HEK293T (cell line): ENCODE data around the gene FGGY.

ENCODE experiments used
- CTCF ChIA-PET: fragments of 350-600 bp; formaldehyde crosslinking; extraction: SDS; loops from one replicate; lab custom pipeline; 2021; ENCODE audit warnings: antibody characterized with exemption, inconsistent platforms; lab: Yijun Ruan, JAX
- POLR2A ChIA-PET: fragments of 350-600 bp; formaldehyde crosslinking; extraction: SDS; loops from one replicate; lab custom pipeline; 2020; ENCODE audit warnings: antibody characterized with exemption, inconsistent platforms; lab: Yijun Ruan, JAX
- DNase-seq: peaks from one replicate; pipeline ENCODE4 v3.0.0; 2012; ENCODE audit warnings: mixed read lengths; ENCODE audit errors: extremely low spot score
- ARNT ChIP-seq: fragments of 450-650 bp; IDR thresholded peaks from 2 replicates; pipeline ENCODE4 v1.6.1; 2017; ENCODE audit warnings: mild to moderate bottlenecking
- BHLHE40 ChIP-seq: fragments of 450-650 bp; IDR thresholded peaks from 2 replicates; pipeline ENCODE4 v1.6.1; 2016; ENCODE audit warnings: mild to moderate bottlenecking, moderate library complexity, borderline replicate concordance
- CTBP1 ChIP-seq: fragments of 450-650 bp; IDR thresholded peaks from 2 replicates; pipeline ENCODE4 v1.6.1; 2016; ENCODE audit warnings: borderline replicate concordance
- ELF4 ChIP-seq: fragments of 450-650 bp; IDR thresholded peaks from 2 replicates; pipeline ENCODE4 v1.6.1; 2017; ENCODE audit warnings: antibody characterized with exemption
- FOXA1 ChIP-seq: fragments of 450-650 bp; IDR thresholded peaks from 2 replicates; pipeline ENCODE4 v1.6.1; 2016; ENCODE audit warnings: mild to moderate bottlenecking
- FOXK2 ChIP-seq: fragments of 450-650 bp; IDR thresholded peaks from 2 replicates; pipeline ENCODE4 v1.6.1; 2016; ENCODE audit warnings: mild to moderate bottlenecking
- FOXM1 ChIP-seq: fragments of 450-650 bp; IDR thresholded peaks from 2 replicates; pipeline ENCODE4 v1.6.1; 2017; ENCODE audit warnings: mild to moderate bottlenecking, borderline replicate concordance
- HDGF ChIP-seq: fragments of 450-650 bp; IDR thresholded peaks from 2 replicates; pipeline ENCODE4 v1.6.1; 2017; ENCODE audit warnings: antibody characterized with exemption, borderline replicate concordance
- L3MBTL2 ChIP-seq: fragments of 450-650 bp; conservative IDR thresholded peaks from 2 replicates; pipeline ENCODE4 v1.6.1; 2016; ENCODE audit warnings: mild to moderate bottlenecking
- LEF1 ChIP-seq: fragments of 450-650 bp; IDR thresholded peaks from 2 replicates; pipeline ENCODE4 v1.6.1; 2017; ENCODE audit warnings: mild to moderate bottlenecking, borderline replicate concordance
- NFRKB ChIP-seq: fragments of 450-650 bp; IDR thresholded peaks from 2 replicates; pipeline ENCODE4 v1.6.1; 2016; ENCODE audit warnings: mild to moderate bottlenecking, moderate library complexity
- SP1 ChIP-seq: fragments of 450-650 bp; IDR thresholded peaks from 2 replicates; pipeline ENCODE4 v1.6.1; 2017
- SUZ12 ChIP-seq: fragments of 450-650 bp; IDR thresholded peaks from 2 replicates; pipeline ENCODE4 v1.6.1; 2016; ENCODE audit warnings: mild to moderate bottlenecking
- TARDBP ChIP-seq: fragments of 450-650 bp; IDR thresholded peaks from 2 replicates; pipeline ENCODE4 v1.6.1; 2016
- ZNF384 ChIP-seq: fragments of 450-650 bp; IDR thresholded peaks from 2 replicates; pipeline ENCODE4 v1.6.1; 2016
- TF ChIP-seq, protein P1 (sequence below): fragments of 450-650 bp; IDR thresholded peaks from 2 replicates; pipeline ENCODE4 v1.6.1; 2016

The FGGY gene

DNA sequence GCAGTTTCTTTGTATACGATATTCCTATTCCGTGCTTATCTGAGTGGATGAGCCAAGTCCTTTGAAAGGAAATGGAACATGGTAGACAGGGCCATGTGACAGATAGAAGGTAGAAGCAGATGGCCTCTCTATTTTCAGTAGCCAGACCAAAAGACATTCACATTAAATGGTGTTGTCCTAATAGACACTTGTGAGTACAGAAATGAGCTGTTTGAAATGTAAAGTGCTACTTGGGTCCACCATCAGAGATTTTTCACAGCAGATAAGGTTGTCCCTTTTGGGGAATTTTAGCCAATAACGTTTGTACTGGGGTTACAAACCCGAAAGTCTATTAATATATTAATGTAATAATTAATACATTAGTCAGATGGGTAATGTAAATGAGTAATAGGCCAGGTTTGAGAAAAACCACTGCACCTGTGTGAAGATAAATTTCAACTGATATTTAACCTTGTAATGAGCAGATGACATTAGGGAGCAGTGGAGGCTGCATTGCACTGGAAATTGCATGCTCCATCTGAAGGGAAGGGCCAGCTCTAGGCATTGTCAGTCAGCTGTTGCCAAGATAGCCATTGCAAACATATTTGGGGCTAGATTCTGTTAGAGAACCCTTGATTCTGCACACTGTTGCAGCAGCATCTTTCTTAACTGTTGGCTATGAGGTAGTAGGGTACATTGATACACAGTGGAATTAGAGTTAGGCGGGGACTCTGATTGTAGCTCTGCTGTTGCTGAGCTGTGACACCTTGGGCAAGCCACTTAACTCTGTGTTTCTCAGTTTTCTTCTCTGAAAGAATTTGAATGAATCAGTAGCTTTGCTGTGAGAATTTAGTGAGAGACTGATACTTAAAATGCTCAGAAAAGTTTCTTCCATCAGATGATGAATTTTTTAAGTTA lies 43.8 kb downstream of the FGGY start:
- no peak for DNase-seq
- ChIA-PET CTCF (no interaction called here), POLR2A (no interaction called here)
- TF ChIP-seq LEF1 (no peak), HDGF (no peak), SUZ12 (no peak), ELF4 (no peak)

DNA sequence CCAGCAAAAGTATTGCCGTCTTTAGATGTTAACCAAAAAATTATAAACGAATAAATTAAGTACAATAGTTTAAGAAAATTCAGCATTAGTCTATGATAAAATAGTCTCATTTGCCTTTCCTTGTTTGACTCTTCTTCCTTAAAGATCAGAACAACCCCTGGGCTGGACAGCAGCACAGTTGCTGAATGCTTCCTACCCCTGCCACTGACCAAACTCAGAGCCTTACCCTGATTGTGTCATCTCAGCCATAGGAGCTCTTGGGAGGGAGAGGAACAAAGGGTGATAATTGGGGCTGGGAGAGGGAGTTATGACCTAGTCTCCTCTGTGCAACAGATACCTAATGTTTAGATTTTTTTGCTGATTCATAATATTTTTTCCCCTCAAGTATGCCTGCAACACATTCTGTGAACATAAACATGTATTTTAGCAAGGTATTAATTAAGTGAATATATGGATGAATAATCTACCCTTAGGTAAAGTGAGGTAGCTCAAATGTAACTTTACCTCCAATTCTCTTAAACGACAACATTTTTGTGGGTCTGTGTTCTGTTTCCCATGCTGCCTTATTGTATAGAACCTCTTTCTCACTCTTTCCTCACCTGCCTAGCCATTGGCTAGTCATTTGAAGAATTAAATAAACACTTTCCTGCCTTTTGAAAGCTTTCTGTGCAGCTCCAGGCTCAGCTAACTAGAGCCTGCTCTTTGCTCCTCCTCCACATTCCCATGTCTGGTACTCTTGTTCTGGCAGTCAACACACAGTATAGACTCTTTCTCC lies 46.1 kb downstream of the FGGY start:
- CTCF ChIA-PET, result no interaction called here
- POLR2A ChIA-PET, result interaction anchor here (1.0 kb wide), 1 partner anchor 47 kb away, joined by 3 read pairs; no protein-coding TSS in a partner anchor
- DNase-seq, result no peak
- TF ChIP-seq NFRKB (no peak), FOXM1 (no peak)

DNA sequence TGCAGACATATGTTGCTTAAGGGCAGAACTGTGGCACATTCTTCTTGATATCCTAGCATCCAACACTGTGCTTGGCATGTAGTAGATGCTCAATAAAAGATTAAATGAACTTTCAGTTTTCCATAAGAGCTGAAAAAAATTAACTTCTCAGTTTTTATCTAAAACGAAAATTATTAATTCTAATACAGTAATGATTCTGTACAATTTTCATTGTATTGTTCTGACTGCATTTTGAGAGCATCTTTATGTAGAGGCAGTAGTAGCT lies 46.6 kb downstream of the FGGY start:
- ChIA-PET CTCF (no interaction called here), POLR2A (interaction anchor here (1.0 kb wide), 1 partner anchor 47 kb away, joined by 3 read pairs; no protein-coding TSS in a partner anchor)
- no peak for TF ChIP-seq ELF4
- TF ChIP-seq FOXK2, result no peak
- TF ChIP-seq L3MBTL2, result no peak
- TF ChIP-seq TARDBP, result no peak
- no peak for TF ChIP-seq HDGF
- no peak for TF ChIP-seq BHLHE40
- no peak for TF ChIP-seq FOXM1
- no peak for TF ChIP-seq ARNT
- TF ChIP-seq NFRKB, result no peak
- no peak for TF ChIP-seq ZNF384
- TF ChIP-seq, protein P1, sequence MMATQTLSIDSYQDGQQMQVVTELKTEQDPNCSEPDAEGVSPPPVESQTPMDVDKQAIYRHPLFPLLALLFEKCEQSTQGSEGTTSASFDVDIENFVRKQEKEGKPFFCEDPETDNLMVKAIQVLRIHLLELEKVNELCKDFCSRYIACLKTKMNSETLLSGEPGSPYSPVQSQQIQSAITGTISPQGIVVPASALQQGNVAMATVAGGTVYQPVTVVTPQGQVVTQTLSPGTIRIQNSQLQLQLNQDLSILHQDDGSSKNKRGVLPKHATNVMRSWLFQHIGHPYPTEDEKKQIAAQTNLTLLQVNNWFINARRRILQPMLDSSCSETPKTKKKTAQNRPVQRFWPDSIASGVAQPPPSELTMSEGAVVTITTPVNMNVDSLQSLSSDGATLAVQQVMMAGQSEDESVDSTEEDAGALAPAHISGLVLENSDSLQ, result no peak
- no peak for TF ChIP-seq LEF1
- TF ChIP-seq CTBP1, result no peak
- TF ChIP-seq FOXA1, result no peak
- no peak for TF ChIP-seq SUZ12
- TF ChIP-seq SP1, result no peak
- no peak for DNase-seq

DNA sequence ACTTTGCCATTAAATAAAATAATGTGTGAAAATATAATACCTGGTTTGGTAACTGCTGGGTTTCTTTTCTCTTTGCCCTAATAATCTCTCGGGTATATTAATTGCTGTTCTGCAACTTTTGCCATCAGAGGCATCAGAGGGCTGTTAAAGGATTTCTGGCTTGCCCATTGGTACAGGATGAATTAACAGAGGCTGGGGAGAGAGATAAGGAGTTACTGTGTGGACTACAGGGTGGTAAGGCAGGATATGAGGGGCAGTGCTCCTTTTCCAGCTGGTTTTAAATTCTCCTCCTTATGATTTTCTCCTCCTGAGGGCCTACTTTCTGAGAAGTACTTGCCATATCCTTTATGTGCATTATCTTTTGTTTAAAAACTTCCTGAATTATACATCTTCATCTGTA lies 48.3 kb downstream of the FGGY start:
- POLR2A ChIA-PET, result no interaction called here

DNA sequence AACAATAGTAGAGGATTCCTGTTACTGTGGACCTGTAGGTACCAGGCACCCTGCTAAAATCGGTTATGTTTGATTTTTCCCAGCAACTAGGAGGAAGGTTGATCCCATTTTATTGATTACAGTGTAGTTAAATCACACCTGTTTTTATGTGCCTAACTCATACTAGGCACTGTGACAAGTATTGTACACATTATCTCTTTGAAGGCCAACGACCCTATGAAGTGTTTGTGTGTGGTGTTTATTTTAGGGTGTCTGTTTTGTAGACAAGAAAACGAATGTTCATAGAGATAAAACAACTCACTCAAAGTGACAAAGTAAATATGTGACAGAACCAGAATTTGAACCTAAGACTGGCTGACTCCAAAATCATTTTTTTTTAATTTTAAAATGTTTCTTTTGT lies 49.5 kb downstream of the FGGY start:
- POLR2A ChIA-PET, result no interaction called here
- TF ChIP-seq ELF4, result no peak
- TF ChIP-seq ZNF384, result no peak
- no peak for TF ChIP-seq TARDBP
- TF ChIP-seq FOXA1, result no peak
- TF ChIP-seq, protein P1, result no peak
- no peak for TF ChIP-seq HDGF
- no peak for TF ChIP-seq NFRKB
- no peak for TF ChIP-seq SUZ12
- no peak for TF ChIP-seq FOXK2
- TF ChIP-seq SP1, result no peak
- no peak for TF ChIP-seq LEF1
- TF ChIP-seq CTBP1, result no peak
- CTCF ChIA-PET, result no interaction called here
- no peak for DNase-seq

More for the DNA sequence above, 48.3 kb downstream of the FGGY start:
- CTCF ChIA-PET, result no interaction called here
- TF ChIP-seq ARNT (no peak), HDGF (no peak), ELF4 (no peak), FOXK2 (no peak), SP1 (no peak), TARDBP (no peak), FOXA1 (no peak), LEF1 (no peak), ZNF384 (no peak), NFRKB (no peak), FOXM1 (no peak), CTBP1 (no peak), L3MBTL2 (no peak), BHLHE40 (no peak), SUZ12 (no peak)
- TF ChIP-seq, protein P1, result no peak
- no peak for DNase-seq

DNA sequence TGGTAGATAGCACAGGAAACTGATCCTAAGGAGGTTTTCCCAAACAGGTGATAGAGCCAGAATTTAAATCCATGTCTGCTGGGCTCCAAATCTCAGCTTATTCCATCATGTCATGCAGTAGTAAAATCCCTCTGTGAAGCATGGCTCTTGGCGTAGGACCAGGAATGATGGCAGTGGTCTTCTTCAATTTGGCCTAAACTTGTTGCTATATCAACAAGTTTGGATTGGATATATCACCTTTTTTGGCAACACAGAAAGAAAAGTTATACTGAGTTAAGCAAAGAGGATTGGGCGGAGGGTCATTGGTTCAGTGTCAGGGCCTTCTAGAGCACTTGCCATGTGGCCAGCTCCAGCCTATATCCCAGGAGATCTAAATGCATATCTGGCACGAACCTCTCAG lies 52.2 kb downstream of the FGGY start:
- no peak for DNase-seq
- TF ChIP-seq ELF4 (no peak), NFRKB (no peak), TARDBP (no peak), LEF1 (no peak), ARNT (no peak), HDGF (no peak), SUZ12 (no peak), FOXM1 (no peak), ZNF384 (no peak), SP1 (no peak), FOXK2 (no peak), BHLHE40 (no peak)
- TF ChIP-seq, protein P1, result no peak
- ChIA-PET CTCF (no interaction called here), POLR2A (no interaction called here)
